ENCODE data around the gene GLYATL3. TPM values are rescaled to one million over a fixed set of nuclear protein-coding genes. Genes with fewer than 3 reads are reported as not detected.

Gene GLYATL3
- not detected in 2 replicates for total RNA-seq

GRCh38 chr6:49499623-49500022 lies at the start of gene GLYATL3:
Gene GLYATL3 (plus strand): TSS chr6:49499923. CDS start chr6:49511991, 12,068 bp downstream.

GRCh38 chr6:49462927-49463611 lies 36.7 kb upstream of the GLYATL3 start, which contains the start of the genes CENPQ and MMUT:
Gene CENPQ (plus strand): TSS chr6:49463370. CDS start chr6:49470177, 6,807 bp downstream.
Gene MMUT (minus strand): TSS chr6:49463253. CDS start chr6:49459466, 3,787 bp downstream.

DNA sequence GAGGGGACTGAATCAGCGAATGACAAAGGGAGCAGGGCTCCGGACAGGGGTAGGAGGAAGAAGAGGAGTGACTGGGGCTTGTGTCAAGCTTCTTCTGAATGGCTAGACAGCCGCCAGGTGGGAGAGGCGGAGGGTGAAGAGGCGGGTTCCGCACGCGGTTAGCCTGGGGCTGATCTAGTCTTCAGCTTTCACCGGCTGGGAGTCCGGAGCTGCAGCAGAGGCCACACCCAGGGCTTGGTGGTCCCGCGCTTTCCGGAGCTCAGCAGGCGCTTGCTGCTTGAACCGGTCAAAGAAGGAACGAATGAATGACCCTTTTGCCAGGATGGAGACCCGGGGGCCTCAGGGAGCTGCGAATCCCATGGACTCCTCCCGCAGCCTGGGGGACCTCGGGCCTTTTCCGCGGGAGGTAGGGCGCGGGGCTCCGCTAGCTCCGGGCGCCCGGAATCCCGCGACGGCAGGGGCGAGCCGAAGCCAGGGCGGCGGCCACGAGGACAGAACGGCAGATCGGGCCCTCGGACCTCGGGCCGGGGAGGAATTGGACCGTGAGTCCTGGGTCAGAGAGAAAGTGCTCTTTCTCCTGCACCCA lies 50.9 kb downstream of the GLYATL3 start, which contains the start of gene C6orf141:
Gene C6orf141, plus strand, starts transcription at position 177 of the 586 bp plus-strand sequence. Its CDS starts 125 bp downstream, at position 302.

Other genes with a start within 250 kb of the GLYATL3 start
- 17.2 and 17.5 TPM in 2 replicates for gene MMUT, start 36.7 kb upstream of the GLYATL3 start, total RNA-seq
- gene CENPQ, start 36.6 kb upstream of the GLYATL3 start, total RNA-seq, result 6.4 and 6.5 TPM in 2 replicates
- gene C6orf141, start 50.7 kb downstream of the GLYATL3 start, total RNA-seq, result 2.6 and 2.7 TPM in 2 replicates
- gene RHAG, start 136.9 kb downstream of the GLYATL3 start, total RNA-seq, result not detected in 2 replicates
- under 0.01 TPM in 1 of 2 replicates, not detected in the other for gene CRISP2, start 213.6 kb downstream of the GLYATL3 start, total RNA-seq
- not detected in 2 replicates for gene CRISP3, start 244.5 kb downstream of the GLYATL3 start, total RNA-seq